Lower leg skin (tissue), 4 donors: ENCODE data around the gene CERCAM. TPM values are rescaled to one million over a fixed set of nuclear protein-coding genes. Genes with fewer than 3 reads are reported as not detected.

Experiments used
- DNase-seq, 2 donors: peaks; one replicate each; pipeline ENCODE4 v3.0.0-alpha.2; 2019; ENCODE audit warnings: low spot score in 2 of 2
- H3K4me3 ChIP-seq: fragments of 200-600 bp; sonication (generic); 2 replicates; pipeline ENCODE4 v1.5.1; 2017; ENCODE audit warnings: mild to moderate bottlenecking, low read depth; ENCODE audit not compliant: poor library complexity, severe bottlenecking
- POLR2A ChIP-seq, 2 donors: fragments of 450-650 bp; IDR thresholded peaks; one replicate each; pipeline ENCODE4 v1.6.1; 2016 to 2017; ENCODE audit warnings: antibody characterized with exemption in 2 of 2, mild to moderate bottlenecking in 1 of 2, moderate library complexity in 1 of 2
- WGBS, 2 donors: methylation state at CpG; one replicate each; pipeline ENCODE4 v1.1.5; 2018; 5-methylcytosine and 5-hydroxymethylcytosine counted together
- intact Hi-C: fragments of 100-400 bp; cut with DNase I; formaldehyde crosslinking; loops from one replicate; pipeline ENCODE4 v1.15.0; 2023; ENCODE audit warnings: low total_unique reads
- total RNA-seq, 4 donors: library from RNA; depleted of rRNA; stranded (reverse); fragments of >200 nt; gene quantifications; one replicate each; pipeline ENCODE4 v1.1.0, GENCODE V29; 2016
- TF ChIP-seq, protein P1 (sequence below), 3 donors: fragments of 450-650 bp; IDR thresholded peaks; one replicate each; pipeline ENCODE4 v1.5.1; 2016; ENCODE audit warnings: antibody characterized with exemption in 3 of 3, mild to moderate bottlenecking in 3 of 3, moderate library complexity in 2 of 3

CERCAM gene
- total RNA-seq, 4 donors from 2014 or later, result 5.6 to 21.3 (median 7.3) TPM

DNA sequence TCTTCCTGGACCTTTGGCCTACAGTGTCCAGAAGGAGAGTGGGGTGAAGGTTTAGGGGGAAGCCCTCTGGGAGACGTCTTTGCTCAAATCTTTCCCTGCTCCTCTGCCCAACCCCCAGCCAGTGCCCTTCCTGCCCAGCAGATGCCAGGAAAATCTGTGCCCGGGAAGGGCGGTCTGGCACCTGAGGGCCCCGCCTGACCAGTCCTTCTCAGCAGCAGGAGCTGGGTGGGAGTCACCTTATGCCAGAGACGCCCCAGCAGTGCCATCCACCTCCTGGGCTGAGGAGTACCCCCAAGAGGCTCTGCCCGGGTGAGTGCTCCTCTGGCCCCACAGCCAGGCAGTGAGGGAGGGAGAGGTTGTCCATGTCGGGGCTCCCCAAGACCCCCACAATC is 14.9 kb upstream of the CERCAM start:
- no peak overlapping the region for H3K4me3 ChIP-seq
- 68 to 80% methylated on average over 7 of the region's 7 CpGs for WGBS, 2 donors
- no peak for TF ChIP-seq POLR2A (IDR thresholded peaks at IDR 0.05)
- TF ChIP-seq, protein P1, sequence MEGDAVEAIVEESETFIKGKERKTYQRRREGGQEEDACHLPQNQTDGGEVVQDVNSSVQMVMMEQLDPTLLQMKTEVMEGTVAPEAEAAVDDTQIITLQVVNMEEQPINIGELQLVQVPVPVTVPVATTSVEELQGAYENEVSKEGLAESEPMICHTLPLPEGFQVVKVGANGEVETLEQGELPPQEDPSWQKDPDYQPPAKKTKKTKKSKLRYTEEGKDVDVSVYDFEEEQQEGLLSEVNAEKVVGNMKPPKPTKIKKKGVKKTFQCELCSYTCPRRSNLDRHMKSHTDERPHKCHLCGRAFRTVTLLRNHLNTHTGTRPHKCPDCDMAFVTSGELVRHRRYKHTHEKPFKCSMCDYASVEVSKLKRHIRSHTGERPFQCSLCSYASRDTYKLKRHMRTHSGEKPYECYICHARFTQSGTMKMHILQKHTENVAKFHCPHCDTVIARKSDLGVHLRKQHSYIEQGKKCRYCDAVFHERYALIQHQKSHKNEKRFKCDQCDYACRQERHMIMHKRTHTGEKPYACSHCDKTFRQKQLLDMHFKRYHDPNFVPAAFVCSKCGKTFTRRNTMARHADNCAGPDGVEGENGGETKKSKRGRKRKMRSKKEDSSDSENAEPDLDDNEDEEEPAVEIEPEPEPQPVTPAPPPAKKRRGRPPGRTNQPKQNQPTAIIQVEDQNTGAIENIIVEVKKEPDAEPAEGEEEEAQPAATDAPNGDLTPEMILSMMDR (IDR thresholded peaks at IDR 0.05), result no peak
- intact Hi-C loops, result no loop called here
- DNase-seq, result no peak

DNA sequence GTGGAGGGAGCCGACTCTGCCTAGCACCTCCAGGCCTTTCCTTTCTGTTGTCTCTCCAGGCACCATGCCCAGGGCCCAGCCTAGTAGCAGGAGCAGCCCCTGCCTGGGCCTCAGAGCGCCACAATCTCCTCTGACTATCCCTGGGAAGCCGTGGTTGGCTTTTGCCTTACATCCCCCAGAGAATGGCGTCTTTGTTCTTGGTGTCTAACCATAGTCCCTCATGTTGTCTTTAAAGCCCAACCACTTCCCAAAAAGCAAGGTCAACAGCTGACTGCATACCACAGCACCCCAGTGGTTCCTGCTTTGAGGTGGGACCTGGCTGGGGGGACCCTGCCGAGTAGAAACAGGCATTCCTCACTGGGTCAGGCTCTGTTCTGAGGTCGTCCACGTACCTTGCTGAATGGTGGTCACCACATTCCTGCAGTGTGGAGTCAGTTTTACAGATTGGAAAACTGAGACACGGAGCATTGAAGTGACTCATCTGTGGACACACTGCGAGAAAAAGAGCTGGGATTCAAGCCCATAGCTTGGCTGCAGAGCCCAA is 13.7 kb upstream of the CERCAM start:
- H3K4me3 ChIP-seq, result no peak overlapping the region
- TF ChIP-seq, protein P1 (IDR thresholded peaks at IDR 0.05), result no peak
- no peak for TF ChIP-seq POLR2A (IDR thresholded peaks at IDR 0.05)
- DNase-seq, result no peak
- WGBS, 2 donors, result 71 to 80% methylated on average over 9 of the region's 9 CpGs
- intact Hi-C loops, result no loop called here

DNA sequence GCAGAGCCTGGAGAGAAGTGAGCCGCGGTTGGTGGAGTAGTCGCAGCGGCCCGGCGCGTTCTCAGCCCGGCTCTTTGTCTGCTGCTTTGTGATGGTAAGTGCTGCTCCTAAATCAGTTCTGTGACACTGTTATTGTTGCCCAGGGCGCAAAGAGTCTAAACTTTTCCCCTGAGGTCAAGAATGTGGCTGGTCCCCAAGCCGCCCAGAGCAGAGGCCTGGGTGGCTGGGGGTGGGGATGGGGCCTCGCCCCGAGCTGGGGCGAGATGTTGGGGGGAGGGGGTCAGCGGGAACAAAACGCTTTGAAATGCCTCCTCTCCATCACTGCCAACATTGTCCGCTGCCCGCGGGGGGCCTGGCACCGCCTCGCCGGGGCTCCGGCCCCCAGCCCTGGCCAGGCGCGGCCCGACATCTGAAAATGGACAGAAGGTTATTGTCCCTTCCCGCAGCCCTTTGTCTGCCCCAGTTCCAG is 11.7 kb upstream of the CERCAM start:
- TF ChIP-seq, protein P1 (IDR thresholded peaks at IDR 0.05), result no peak
- TF ChIP-seq POLR2A (IDR thresholded peaks at IDR 0.05), result no peak
- no peak for DNase-seq
- intact Hi-C loops, result no loop called here

DNA sequence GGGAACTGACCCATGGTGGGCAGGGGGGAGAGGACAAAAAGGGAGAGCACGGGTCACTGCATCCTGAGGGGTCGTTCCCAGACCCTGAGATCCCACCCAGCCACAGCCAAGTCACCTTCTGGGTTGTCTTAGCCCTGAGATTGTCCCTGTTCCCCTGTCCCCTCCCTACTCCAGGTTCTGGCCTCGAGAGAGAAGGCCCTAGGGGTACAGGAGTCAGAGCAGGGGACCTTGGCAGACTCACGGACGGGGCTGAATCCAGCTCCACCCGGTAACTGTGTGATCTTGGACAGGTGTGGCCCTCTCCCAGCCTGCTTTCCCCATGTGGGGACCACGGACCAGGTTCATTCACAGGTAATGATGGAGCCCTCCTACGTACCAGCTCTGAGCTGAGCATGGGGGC is 11.2 kb upstream of the CERCAM start:
- intact Hi-C loops, result no loop called here
- no peak for TF ChIP-seq POLR2A (IDR thresholded peaks at IDR 0.05)
- TF ChIP-seq, protein P1 (IDR thresholded peaks at IDR 0.05), result no peak
- no peak overlapping the region for H3K4me3 ChIP-seq
- WGBS, 2 donors, result 53 to 56% methylated on average over 7 to 8 of the region's 8 CpGs
- DNase-seq, result no peak

More for the DNA sequence above, 11.7 kb upstream of the CERCAM start:
- WGBS, 2 donors, result 42 to 57% methylated on average over 14 to 26 of the region's 26 CpGs
- H3K4me3 ChIP-seq, result no peak overlapping the region

DNA sequence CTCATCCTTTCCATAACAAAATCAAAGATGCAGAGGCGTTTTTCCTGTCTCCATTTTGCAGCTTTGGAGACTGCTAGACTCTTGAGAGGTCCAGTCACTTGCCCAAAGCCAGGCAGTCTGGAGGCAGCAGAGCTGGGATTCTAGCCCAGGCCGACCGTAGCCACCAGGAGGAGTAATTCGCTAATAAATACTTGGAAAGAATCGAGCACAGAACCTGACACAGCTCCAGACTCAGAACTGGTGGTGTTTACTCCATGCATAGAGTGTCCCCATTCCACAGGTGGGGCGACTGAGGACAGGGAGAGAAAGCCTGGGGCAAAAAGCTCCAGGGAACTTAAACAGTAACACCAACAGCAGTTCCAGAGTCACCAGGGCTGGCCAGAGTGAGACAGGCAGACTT is 10.7 kb upstream of the CERCAM start:
- H3K4me3 ChIP-seq, result no peak overlapping the region
- TF ChIP-seq, protein P1 (IDR thresholded peaks at IDR 0.05), result no peak
- TF ChIP-seq POLR2A (IDR thresholded peaks at IDR 0.05), result no peak
- no peak for DNase-seq
- intact Hi-C loops, result loop anchor here (10.0 kb wide), 1 partner anchor 45 kb away; no protein-coding TSS in a partner anchor
- 35 to 39% methylated on average over 6 of the region's 6 CpGs for WGBS, 2 donors
